SU-DHL-6 (cell line): Measurements from ENCODE around the gene COL4A2.

ENCODE experiments used
- H2AFZ ChIP-seq: fragments of 200-600 bp; sonication (generic); 2 replicates; pipeline ENCODE4 v1.6.1; 2014; ENCODE audit warnings: low read depth, mild to moderate bottlenecking, moderate library complexity, mixed read lengths, antibody characterized with exemption, low read length; ENCODE audit not compliant: severe bottlenecking
- H3F3A ChIP-seq: fragments of 200-600 bp; shearing (Covaris generic); 2 replicates; pipeline ENCODE4 v1.6.0; 2016; ENCODE audit warnings: antibody characterized with exemption, mild to moderate bottlenecking; ENCODE audit not compliant: insufficient read depth
- H3K27ac ChIP-seq: fragments of 200-600 bp; sonication (generic); 2 replicates; pipeline ENCODE4 v1.5.1; 2016; ENCODE audit warnings: low read depth, mild to moderate bottlenecking, low read length, moderate library complexity, mixed read lengths
- H3K27me3 ChIP-seq: fragments of 200-600 bp; sonication (generic), shearing (Covaris generic); 2 replicates; pipeline ENCODE4 v1.6.0; 2014; ENCODE audit warnings: mild to moderate bottlenecking, low read length
- H3K36me3 ChIP-seq: fragments of 200-600 bp; sonication (generic); 2 replicates; pipeline ENCODE4 v1.6.1; 2014; ENCODE audit warnings: mild to moderate bottlenecking, low read length, mixed read lengths
- H3K4me2 ChIP-seq: fragments of 300-600, 200-600 bp; shearing (Covaris generic), sonication (generic); 2 replicates; pipeline ENCODE4 v1.6.0; 2014; ENCODE audit warnings: low read length, low read depth, mild to moderate bottlenecking; ENCODE audit not compliant: poor library complexity, severe bottlenecking
- H3K4me3 ChIP-seq: fragments of 200-600 bp; sonication (generic); 2 replicates; pipeline ENCODE4 v1.5.1; 2014; ENCODE audit warnings: antibody characterized with exemption, low read length, mild to moderate bottlenecking, mixed read lengths; ENCODE audit not compliant: insufficient read depth, poor library complexity, severe bottlenecking
- H3K79me2 ChIP-seq: fragments of 200-600 bp; sonication (generic); 2 replicates; pipeline ENCODE4 v1.6.1; 2014; ENCODE audit warnings: mild to moderate bottlenecking, low read length, moderate library complexity; ENCODE audit not compliant: insufficient read depth
- H3K9ac ChIP-seq: fragments of 200-600 bp; sonication (generic); 2 replicates; pipeline ENCODE4 v1.7.0; 2014; ENCODE audit warnings: mild to moderate bottlenecking, low read length
- H3K9me2 ChIP-seq: fragments of 200-600 bp; sonication (generic); replicated peaks from 2 replicates; pipeline ENCODE4 v1.6.1; 2014; ENCODE audit warnings: low read length; ENCODE audit not compliant: insufficient read depth
- H3K9me3 ChIP-seq: fragments of 200-600 bp; sonication (generic); 2 replicates; pipeline ENCODE4 v1.6.1; 2014; ENCODE audit warnings: low read length, mixed read lengths; ENCODE audit not compliant: insufficient read depth
- H4K20me1 ChIP-seq: fragments of 200-600 bp; sonication (generic); 2 replicates; pipeline ENCODE4 v1.6.1; 2014; ENCODE audit warnings: low read depth, mild to moderate bottlenecking, antibody characterized with exemption, low read length, moderate library complexity, mixed read lengths
- EZH2phosphoT487 ChIP-seq: fragments of 200-600 bp; sonication (generic), shearing (Covaris generic); conservative IDR thresholded peaks from 2 replicates; pipeline ENCODE4 v1.6.1; 2018; ENCODE audit warnings: mild to moderate bottlenecking, antibody characterized with exemption, low read length, moderate library complexity, mixed read lengths
- TF ChIP-seq, protein P1 (sequence below): fragments of 200-600 bp; sonication (generic); IDR thresholded peaks from one replicate; pipeline ENCODE4 v1.5.1; 2017; ENCODE audit warnings: antibody characterized with exemption, mild to moderate bottlenecking, low read length, moderate library complexity; ENCODE audit not compliant: insufficient read depth, poor library complexity, severe bottlenecking

COL4A2 gene

GRCh38 chr13:110300090-110300815 is 6.8 kb upstream of the COL4A2 start:
- Histone ChIP-seq H3K27me3 (no peaks in the 10 kb centered on the region), H2AFZ (no peak overlapping the region), H3K4me2 (no peak overlapping the region), H3K36me3 (no peaks in the 10 kb centered on the region), H3K9ac (no peak overlapping the region), H3K9me3 (no peaks in the 10 kb centered on the region), H3K79me2 (no peaks in the 10 kb centered on the region), H4K20me1 (no peaks in the 10 kb centered on the region), H3K4me3 (no peak overlapping the region), H3K9me2 (no peaks in the 10 kb centered on the region), H3F3A (no peaks in the 10 kb centered on the region), H3K27ac (no peak overlapping the region)
- TF ChIP-seq, protein P1, sequence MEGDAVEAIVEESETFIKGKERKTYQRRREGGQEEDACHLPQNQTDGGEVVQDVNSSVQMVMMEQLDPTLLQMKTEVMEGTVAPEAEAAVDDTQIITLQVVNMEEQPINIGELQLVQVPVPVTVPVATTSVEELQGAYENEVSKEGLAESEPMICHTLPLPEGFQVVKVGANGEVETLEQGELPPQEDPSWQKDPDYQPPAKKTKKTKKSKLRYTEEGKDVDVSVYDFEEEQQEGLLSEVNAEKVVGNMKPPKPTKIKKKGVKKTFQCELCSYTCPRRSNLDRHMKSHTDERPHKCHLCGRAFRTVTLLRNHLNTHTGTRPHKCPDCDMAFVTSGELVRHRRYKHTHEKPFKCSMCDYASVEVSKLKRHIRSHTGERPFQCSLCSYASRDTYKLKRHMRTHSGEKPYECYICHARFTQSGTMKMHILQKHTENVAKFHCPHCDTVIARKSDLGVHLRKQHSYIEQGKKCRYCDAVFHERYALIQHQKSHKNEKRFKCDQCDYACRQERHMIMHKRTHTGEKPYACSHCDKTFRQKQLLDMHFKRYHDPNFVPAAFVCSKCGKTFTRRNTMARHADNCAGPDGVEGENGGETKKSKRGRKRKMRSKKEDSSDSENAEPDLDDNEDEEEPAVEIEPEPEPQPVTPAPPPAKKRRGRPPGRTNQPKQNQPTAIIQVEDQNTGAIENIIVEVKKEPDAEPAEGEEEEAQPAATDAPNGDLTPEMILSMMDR: no peak
- no peak for TF ChIP-seq EZH2phosphoT487

GRCh38 chr13:110301083-110301482 is 6.0 kb upstream of the COL4A2 start:
- Histone ChIP-seq H3K36me3 (no peaks in the 10 kb centered on the region), H3K79me2 (no peaks in the 10 kb centered on the region), H3K9me2 (no peaks in the 10 kb centered on the region), H3F3A (no peaks in the 10 kb centered on the region), H3K27me3 (no peaks in the 10 kb centered on the region), H3K9ac (no peak overlapping the region), H2AFZ (no peak overlapping the region), H4K20me1 (no peaks in the 10 kb centered on the region), H3K9me3 (no peaks in the 10 kb centered on the region), H3K27ac (no peak overlapping the region), H3K4me3 (no peak overlapping the region), H3K4me2 (no peak overlapping the region)
- TF ChIP-seq EZH2phosphoT487: no peak
- TF ChIP-seq, protein P1: no peak

GRCh38 chr13:110301606-110302553 is 5.2 kb upstream of the COL4A2 start:
- H3K27ac ChIP-seq: no peak overlapping the region
- no peak overlapping the region for H3K9ac ChIP-seq
- no peak overlapping the region for H3K4me3 ChIP-seq
- H3K27me3 ChIP-seq: no peaks in the 10 kb centered on the region
- no peak overlapping the region for H3K4me2 ChIP-seq
- no peaks in the 10 kb centered on the region for H3K9me2 ChIP-seq
- H4K20me1 ChIP-seq: no peaks in the 10 kb centered on the region
- H3F3A ChIP-seq: no peaks in the 10 kb centered on the region
- no peak overlapping the region for H2AFZ ChIP-seq
- TF ChIP-seq EZH2phosphoT487: no peak
- TF ChIP-seq, protein P1: no peak
- H3K36me3 ChIP-seq: no peaks in the 10 kb centered on the region
- no peaks in the 10 kb centered on the region for H3K9me3 ChIP-seq
- no peaks in the 10 kb centered on the region for H3K79me2 ChIP-seq
